ENCODE data around the gene KCNA1. TPM values are rescaled to one million over a fixed set of nuclear protein-coding genes. Genes with fewer than 3 reads are reported as not detected.

Gene KCNA1
- total RNA-seq, 8 experiments from 2014 or later = under 0.01 to 1.5 (median 0.10) TPM; not detected in 1

GRCh38 chr12:4954621-4955354, 45.1 kb downstream of the KCNA1 start:
- WGBS, 10 experiments = 0 to 100% (median 55%) methylated on average over 1 to 9 of the region's 10 CpGs
- ATAC-seq (replicated peaks in 6 of 8) = no peak
- in situ Hi-C loops (cut with MboI; ENCODE audit: low pct_unique_long_range_greater_than_20kb in 2 of 9, low sequenced_read_pairs in 9 of 9, unreplicated experiment in 9 of 9) = no loop called here

GRCh38 chr12:4956054-4956453, 46.3 kb downstream of the KCNA1 start:
- WGBS, 10 experiments = 0 to 51% (median 31%) methylated on average over 1 to 2 of the region's 2 CpGs; no CpG with 5 or more reads in 1 of the 10 experiments
- H3K4me3 ChIP-seq = no peak overlapping the region
- H3K27ac ChIP-seq = no peak overlapping the region
- no peaks in the 10 kb centered on the region for H3K4me1 ChIP-seq (replicated peaks in 1 of 2)
- in situ Hi-C loops (cut with MboI; ENCODE audit: low pct_unique_long_range_greater_than_20kb in 2 of 9, low sequenced_read_pairs in 9 of 9, unreplicated experiment in 9 of 9) = no loop called here
- peak in 2 of 8 experiments; percentile 26 to 28 for ATAC-seq (replicated peaks in 6 of 8)

More at GRCh38 chr12:4954621-4955354, 45.1 kb downstream of the KCNA1 start:
- Histone ChIP-seq H3K4me1 (replicated peaks in 1 of 2) (no peaks in the 10 kb centered on the region), H3K27ac (no peak overlapping the region), H3K4me3 (no peak overlapping the region)

- Histone ChIP-seq H3K27ac (no peak overlapping the region), H3K4me1 (replicated peaks in 1 of 2) (no peaks in the 10 kb centered on the region), H3K4me3 (no peak overlapping the region)
- WGBS, 10 experiments = 33 to 83% (median 55%) methylated on average over 1 to 6 of the region's 11 CpGs; no CpG with 5 or more reads in 7 of the 10 experiments
- in situ Hi-C loops (cut with MboI; ENCODE audit: low pct_unique_long_range_greater_than_20kb in 2 of 9, low sequenced_read_pairs in 9 of 9, unreplicated experiment in 9 of 9) = no loop called here
- no peak for ATAC-seq (replicated peaks in 6 of 8)
Observed at GRCh38 chr12:4956968-4957367, 47.3 kb downstream of the KCNA1 start.

GRCh38 chr12:4957761-4958160, 48.1 kb downstream of the KCNA1 start:
- ATAC-seq (replicated peaks in 6 of 8) = no peak
- 10 to 97% (median 78%) methylated on average over 5 of the region's 5 CpGs; no CpG with 5 or more reads in 1 of the 10 experiments for WGBS, 10 experiments
- Histone ChIP-seq H3K4me3 (no peak overlapping the region), H3K27ac (no peak overlapping the region), H3K4me1 (replicated peaks in 1 of 2) (no peaks in the 10 kb centered on the region)
- in situ Hi-C loops (cut with MboI; ENCODE audit: low pct_unique_long_range_greater_than_20kb in 2 of 9, low sequenced_read_pairs in 9 of 9, unreplicated experiment in 9 of 9) = no loop called here

GRCh38 chr12:4958697-4959375, 49.1 kb downstream of the KCNA1 start:
- in situ Hi-C loops (cut with MboI; ENCODE audit: low pct_unique_long_range_greater_than_20kb in 2 of 9, low sequenced_read_pairs in 9 of 9, unreplicated experiment in 9 of 9) = no loop called here

GRCh38 chr12:4959381-4959780, 49.7 kb downstream of the KCNA1 start:
- no peak overlapping the region for H3K27ac ChIP-seq

More at GRCh38 chr12:4958697-4959375, 49.1 kb downstream of the KCNA1 start:
- Histone ChIP-seq H3K27ac (no peak overlapping the region), H3K4me1 (replicated peaks in 1 of 2) (no peaks in the 10 kb centered on the region), H3K4me3 (no peak overlapping the region)
- no peak for ATAC-seq (replicated peaks in 6 of 8)
- 13 to 87% (median 58%) methylated on average over 2 to 6 of the region's 6 CpGs; no CpG with 5 or more reads in 2 of the 10 experiments for WGBS, 10 experiments

GRCh38 chr12:4960030-4960429, 50.3 kb downstream of the KCNA1 start:
- WGBS, 10 experiments = 20 to 68% (median 52%) methylated on average over 3 to 9 of the region's 13 CpGs; no CpG with 5 or more reads in 3 of the 10 experiments
- ATAC-seq (replicated peaks in 6 of 8) = no peak

More at GRCh38 chr12:4959381-4959780, 49.7 kb downstream of the KCNA1 start:
- no peak for ATAC-seq (replicated peaks in 6 of 8)
- Histone ChIP-seq H3K4me3 (no peak overlapping the region), H3K4me1 (replicated peaks in 1 of 2) (no peaks in the 10 kb centered on the region)
- in situ Hi-C loops (cut with MboI; ENCODE audit: low pct_unique_long_range_greater_than_20kb in 2 of 9, low sequenced_read_pairs in 9 of 9, unreplicated experiment in 9 of 9) = no loop called here
- 48 to 100% (median 73%) methylated on average over 1 to 4 of the region's 4 CpGs; no CpG with 5 or more reads in 2 of the 10 experiments for WGBS, 10 experiments

GRCh38 chr12:4960547-4960946, 50.8 kb downstream of the KCNA1 start:
- H3K27ac ChIP-seq = no peak overlapping the region
- H3K4me3 ChIP-seq = no peak overlapping the region
- in situ Hi-C loops (cut with MboI; ENCODE audit: low pct_unique_long_range_greater_than_20kb in 2 of 9, low sequenced_read_pairs in 9 of 9, unreplicated experiment in 9 of 9) = no loop called here
- WGBS, 10 experiments = 20 to 100% (median 68%) methylated on average over 1 to 4 of the region's 6 CpGs; no CpG with 5 or more reads in 3 of the 10 experiments
- no peak for ATAC-seq (replicated peaks in 6 of 8)
- H3K4me1 ChIP-seq (replicated peaks in 1 of 2) = no peaks in the 10 kb centered on the region

More at GRCh38 chr12:4960030-4960429, 50.3 kb downstream of the KCNA1 start:
- H3K4me1 ChIP-seq (replicated peaks in 1 of 2) = no peaks in the 10 kb centered on the region
- no peak overlapping the region for H3K27ac ChIP-seq
- H3K4me3 ChIP-seq = no peak overlapping the region
- in situ Hi-C loops (cut with MboI; ENCODE audit: low pct_unique_long_range_greater_than_20kb in 2 of 9, low sequenced_read_pairs in 9 of 9, unreplicated experiment in 9 of 9) = no loop called here

- in situ Hi-C loops (cut with MboI; ENCODE audit: low pct_unique_long_range_greater_than_20kb in 2 of 9, low sequenced_read_pairs in 9 of 9, unreplicated experiment in 9 of 9) = no loop called here
- 20 to 100% (median 80%) methylated on average over 1 to 3 of the region's 3 CpGs; no CpG with 5 or more reads in 3 of the 10 experiments for WGBS, 10 experiments
- Histone ChIP-seq H3K4me3 (no peak overlapping the region), H3K4me1 (replicated peaks in 1 of 2) (no peaks in the 10 kb centered on the region), H3K27ac (no peak overlapping the region)
- no peak for ATAC-seq (replicated peaks in 6 of 8)
Observed at GRCh38 chr12:4961311-4961710, 51.6 kb downstream of the KCNA1 start.

GRCh38 chr12:4962539-4963486, 53.1 kb downstream of the KCNA1 start:
- in situ Hi-C loops (cut with MboI; ENCODE audit: low pct_unique_long_range_greater_than_20kb in 2 of 9, low sequenced_read_pairs in 9 of 9, unreplicated experiment in 9 of 9) = no loop called here
- H3K4me1 ChIP-seq (replicated peaks in 1 of 2) = no peaks in the 10 kb centered on the region
- ATAC-seq (replicated peaks in 6 of 8) = peak in 2 of 8 experiments; percentile 42 to 75
- no peak overlapping the region for H3K27ac ChIP-seq
- WGBS, 10 experiments = 0 to 81% (median 53%) methylated on average over 1 to 14 of the region's 17 CpGs; no CpG with 5 or more reads in 1 of the 10 experiments
- no peak overlapping the region for H3K4me3 ChIP-seq

Data from motor neuron (in vitro differentiated cells).